MM.1S (cell line): Measurements from ENCODE around the gene PALD1.

Experiments used
- DNase-seq: peaks from one replicate; pipeline ENCODE4 v3.0.0-alpha.2; 2015
- H2AFZ ChIP-seq: fragments of 300-600 bp; sonication (generic); 2 replicates; pipeline ENCODE4 v1.6.0; 2016; ENCODE audit warnings: antibody characterized with exemption, low read length
- H3F3A ChIP-seq: fragments of 300-600 bp; sonication (generic); 2 replicates; pipeline ENCODE4 v1.6.1; 2016; ENCODE audit warnings: mild to moderate bottlenecking, antibody characterized with exemption, low read length, moderate library complexity, mixed read lengths; ENCODE audit not compliant: insufficient read depth
- H3K27ac ChIP-seq: fragments of 300-600 bp; sonication (generic); 2 replicates; pipeline ENCODE4 v1.5.1; 2016; ENCODE audit warnings: mild to moderate bottlenecking, low read length
- H3K27me3 ChIP-seq: fragments of 300-600 bp; sonication (generic); replicated peaks from 2 replicates; pipeline ENCODE4 v1.6.0; 2016; ENCODE audit warnings: low read length; ENCODE audit not compliant: insufficient read depth
- H3K36me3 ChIP-seq: fragments of 300-600 bp; sonication (generic); replicated peaks from 2 replicates; pipeline ENCODE4 v1.6.1; 2016; ENCODE audit warnings: mild to moderate bottlenecking, low read length, mixed read lengths; ENCODE audit not compliant: insufficient read depth
- H3K4me1 ChIP-seq: fragments of 300-600 bp; sonication (generic); 2 replicates; pipeline ENCODE4 v1.6.1; 2016; ENCODE audit warnings: low read length, mixed read lengths
- H3K4me2 ChIP-seq: fragments of 300-600 bp; sonication (generic); 2 replicates; pipeline ENCODE4 v1.6.0; 2016; ENCODE audit warnings: low read depth, low read length
- H3K4me3 ChIP-seq: fragments of 300-600 bp; sonication (generic); 2 replicates; pipeline ENCODE4 v1.5.1; 2016; ENCODE audit warnings: low read length, mixed read lengths
- H3K79me2 ChIP-seq: fragments of 300-600 bp; sonication (generic); 2 replicates; pipeline ENCODE4 v1.6.1; 2016; ENCODE audit warnings: mixed run types, low read length, mixed read lengths
- H3K9ac ChIP-seq: fragments of 300-600 bp; sonication (generic); 2 replicates; pipeline ENCODE4 v1.6.1; 2016; ENCODE audit warnings: low read length, mixed read lengths
- H3K9me2 ChIP-seq: fragments of 300-600 bp; sonication (generic); replicated peaks from 2 replicates; pipeline ENCODE4 v1.6.1; 2016; ENCODE audit warnings: mild to moderate bottlenecking, low read length, mixed read lengths; ENCODE audit not compliant: insufficient read depth
- H3K9me3 ChIP-seq: fragments of 300-600 bp; sonication (generic); replicated peaks from 2 replicates; pipeline ENCODE4 v1.6.1; 2016; ENCODE audit warnings: mild to moderate bottlenecking, low read length, mixed read lengths; ENCODE audit not compliant: insufficient read depth
- H4K20me1 ChIP-seq: fragments of 300-600 bp; sonication (generic); 2 replicates; pipeline ENCODE4 v1.6.1; 2016; ENCODE audit warnings: mild to moderate bottlenecking, low read length, moderate library complexity, mixed read lengths; ENCODE audit not compliant: insufficient read depth
- EZH2 ChIP-seq: fragments of 300-600 bp; sonication (generic); optimal IDR thresholded peaks from 2 replicates; pipeline ENCODE3; 2017; ENCODE audit warnings: low read depth, mild to moderate bottlenecking, antibody characterized with exemption, low read length, mixed read lengths
- EZH2phosphoT487 ChIP-seq: fragments of 300-600 bp; sonication (generic); IDR thresholded peaks from 2 replicates; pipeline ENCODE4 v1.6.1; 2018; ENCODE audit warnings: antibody characterized with exemption, low read length
- TF ChIP-seq, protein P1 (sequence below): fragments of 300-600 bp; sonication (generic); IDR thresholded peaks from 2 replicates; pipeline ENCODE4 v1.5.1; 2016; ENCODE audit warnings: antibody characterized with exemption, low read length, mixed read lengths

PALD1 gene

DNA sequence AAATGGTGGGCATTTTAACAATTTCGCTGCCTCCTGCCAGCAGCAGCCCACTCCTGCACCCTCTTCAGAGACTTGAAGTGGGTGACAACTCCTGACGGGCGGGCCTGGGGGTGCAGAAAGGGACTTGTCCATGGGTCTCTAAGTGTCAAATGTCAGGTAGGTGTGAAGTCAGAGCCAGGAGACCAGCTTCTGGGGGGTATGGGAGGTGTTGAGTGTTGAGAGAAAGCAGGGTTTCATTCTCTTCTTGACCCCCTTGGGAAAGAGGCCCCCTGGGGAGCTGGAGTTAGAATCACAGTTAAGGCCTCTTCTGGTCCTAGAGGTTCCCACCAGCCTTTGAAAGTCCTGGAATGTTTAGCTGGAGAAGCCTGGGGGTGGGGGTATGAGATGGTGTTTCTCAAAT lies 11.6 kb upstream of the PALD1 start:
- Histone ChIP-seq H3K4me3 (no peak overlapping the region), H2AFZ (no peak overlapping the region), H3K36me3 (no peaks in the 10 kb centered on the region), H3K4me2 (no peak overlapping the region), H3K27ac (no peak overlapping the region), H3K4me1 (no peaks in the 10 kb centered on the region), H3K9me2 (no peaks in the 10 kb centered on the region), H4K20me1 (no peaks in the 10 kb centered on the region), H3F3A (no peaks in the 10 kb centered on the region), H3K9me3 (no peaks in the 10 kb centered on the region), H3K9ac (no peak overlapping the region), H3K27me3 (no peaks in the 10 kb centered on the region), H3K79me2 (no peaks in the 10 kb centered on the region)
- DNase-seq = no peak
- no peak for TF ChIP-seq EZH2
- TF ChIP-seq, protein P1, sequence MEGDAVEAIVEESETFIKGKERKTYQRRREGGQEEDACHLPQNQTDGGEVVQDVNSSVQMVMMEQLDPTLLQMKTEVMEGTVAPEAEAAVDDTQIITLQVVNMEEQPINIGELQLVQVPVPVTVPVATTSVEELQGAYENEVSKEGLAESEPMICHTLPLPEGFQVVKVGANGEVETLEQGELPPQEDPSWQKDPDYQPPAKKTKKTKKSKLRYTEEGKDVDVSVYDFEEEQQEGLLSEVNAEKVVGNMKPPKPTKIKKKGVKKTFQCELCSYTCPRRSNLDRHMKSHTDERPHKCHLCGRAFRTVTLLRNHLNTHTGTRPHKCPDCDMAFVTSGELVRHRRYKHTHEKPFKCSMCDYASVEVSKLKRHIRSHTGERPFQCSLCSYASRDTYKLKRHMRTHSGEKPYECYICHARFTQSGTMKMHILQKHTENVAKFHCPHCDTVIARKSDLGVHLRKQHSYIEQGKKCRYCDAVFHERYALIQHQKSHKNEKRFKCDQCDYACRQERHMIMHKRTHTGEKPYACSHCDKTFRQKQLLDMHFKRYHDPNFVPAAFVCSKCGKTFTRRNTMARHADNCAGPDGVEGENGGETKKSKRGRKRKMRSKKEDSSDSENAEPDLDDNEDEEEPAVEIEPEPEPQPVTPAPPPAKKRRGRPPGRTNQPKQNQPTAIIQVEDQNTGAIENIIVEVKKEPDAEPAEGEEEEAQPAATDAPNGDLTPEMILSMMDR = no peak
- no peak for TF ChIP-seq EZH2phosphoT487

DNA sequence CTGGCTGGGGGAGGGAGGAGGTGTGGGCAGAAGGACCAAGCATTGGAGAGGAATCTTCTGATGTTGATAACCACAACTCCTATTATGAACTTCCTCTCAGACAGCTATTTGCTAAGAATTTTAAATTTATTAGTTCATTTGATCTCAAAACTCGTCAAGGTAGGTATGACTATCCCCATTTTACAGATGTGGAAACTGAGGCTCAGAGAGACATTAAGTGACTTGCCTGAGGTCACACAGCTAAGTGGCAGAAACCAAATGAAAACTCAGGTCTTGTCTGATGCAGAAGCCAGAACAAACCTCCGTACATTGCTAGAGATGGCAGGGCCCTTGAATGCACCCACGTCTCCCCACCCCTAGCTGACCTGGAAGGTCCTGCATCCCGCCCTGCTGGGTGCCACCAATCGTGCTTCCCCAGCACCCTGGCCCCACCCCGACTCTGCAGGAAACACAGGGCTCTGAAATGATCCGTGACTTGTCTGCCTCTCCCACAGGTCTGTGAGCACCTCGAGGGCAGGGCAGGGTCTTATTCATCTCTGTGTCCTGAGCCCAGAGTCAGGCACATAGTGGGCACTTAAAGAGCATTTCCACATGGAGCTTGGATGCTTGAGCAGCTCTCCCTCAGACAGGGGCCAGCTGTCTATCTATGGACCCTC lies 5.6 kb upstream of the PALD1 start:
- TF ChIP-seq EZH2 (no peak), EZH2phosphoT487 (no peak)
- TF ChIP-seq, protein P1 = no peak
- H3K27me3 ChIP-seq = no peaks in the 10 kb centered on the region
- no peak for DNase-seq
- no peaks in the 10 kb centered on the region for H3K36me3 ChIP-seq
- no peak overlapping the region for H3K4me2 ChIP-seq
- H3K4me3 ChIP-seq = no peak overlapping the region
- H4K20me1 ChIP-seq = no peaks in the 10 kb centered on the region
- H3F3A ChIP-seq = peaks cover 17% of the 10 kb centered on the region; the same call in 1 of the 2 replicates
- H3K79me2 ChIP-seq = no peaks in the 10 kb centered on the region
- H3K9ac ChIP-seq = no peak overlapping the region
- H3K9me3 ChIP-seq = no peaks in the 10 kb centered on the region
- no peaks in the 10 kb centered on the region for H3K9me2 ChIP-seq
- no peak overlapping the region for H3K27ac ChIP-seq
- H2AFZ ChIP-seq = no peak overlapping the region
- H3K4me1 ChIP-seq = peaks cover 15% of the 10 kb centered on the region

DNA sequence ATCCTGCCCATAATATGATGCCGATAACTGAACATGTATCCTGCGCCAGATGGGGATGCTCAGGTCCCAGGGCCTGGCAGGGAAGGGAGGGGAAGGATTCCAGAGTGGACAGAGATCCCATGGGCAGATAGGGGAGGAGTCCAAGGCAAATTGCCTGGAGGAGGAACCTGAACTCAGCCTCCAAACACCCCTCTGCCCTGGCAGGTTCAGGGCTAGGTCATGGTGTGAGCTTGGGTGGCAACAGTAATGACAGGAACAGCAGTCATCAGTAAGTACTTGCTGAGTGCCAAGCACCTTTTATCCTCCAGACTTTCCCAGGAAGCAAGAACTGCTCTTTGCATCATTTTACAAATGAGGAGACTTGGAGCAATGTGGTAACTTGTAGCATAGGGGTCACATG lies 3.8 kb upstream of the PALD1 start:
- no peaks in the 10 kb centered on the region for H3K27me3 ChIP-seq
- H3K36me3 ChIP-seq = no peaks in the 10 kb centered on the region
- H3K9ac ChIP-seq = no peak overlapping the region
- no peak overlapping the region for H3K4me2 ChIP-seq
- peaks cover 30% of the 10 kb centered on the region for H3F3A ChIP-seq
- H3K9me2 ChIP-seq = no peaks in the 10 kb centered on the region
- peaks cover 11% of the 10 kb centered on the region for H3K79me2 ChIP-seq
- no peak for TF ChIP-seq EZH2
- TF ChIP-seq EZH2phosphoT487 = no peak
- TF ChIP-seq, protein P1 = no peak
- no peaks in the 10 kb centered on the region for H3K9me3 ChIP-seq
- peaks cover 17% of the 10 kb centered on the region for H3K4me1 ChIP-seq
- no peak overlapping the region for H3K27ac ChIP-seq
- no peaks in the 10 kb centered on the region for H4K20me1 ChIP-seq
- no peak overlapping the region for H2AFZ ChIP-seq
- H3K4me3 ChIP-seq = no peak overlapping the region
- no peak for DNase-seq
